ENCODE results near the gene ASIP.
"Not testable (repeated sequence)": the region's sequence is repeated elsewhere in the genome, so short reads cannot be mapped to it uniquely, and the experiment has no call there.

The ASIP gene

GRCh38 chr20:34243377-34243776 is 2.2 kb downstream of the ASIP start:
- DNase-seq: no peak

- DNase-seq: no peak
Observed at GRCh38 chr20:34246126-34246626, 5.0 kb downstream of the ASIP start.

GRCh38 chr20:34249291-34249690 is 8.1 kb downstream of the ASIP start:
- no peak for DNase-seq

DNA sequence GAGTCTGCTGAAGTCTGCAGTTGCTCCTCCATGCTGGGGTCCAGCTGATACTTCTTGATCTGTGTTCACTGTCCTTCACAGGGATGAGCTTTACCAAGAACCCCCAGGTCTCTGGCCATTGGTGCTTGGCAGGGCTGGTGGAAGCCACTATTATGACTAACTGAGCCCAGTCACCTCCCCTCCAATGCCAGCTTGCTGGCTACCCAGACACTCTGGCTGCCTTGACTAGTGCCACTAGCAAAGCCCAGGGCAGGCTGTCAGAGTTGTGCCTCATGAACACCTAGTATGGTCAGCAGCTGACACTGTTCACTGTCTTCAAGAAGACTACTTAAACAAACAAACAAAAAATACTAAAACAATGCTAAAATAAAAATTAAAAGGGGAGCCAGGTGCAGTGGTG is 8.8 kb downstream of the ASIP start:
- no peak for DNase-seq

DNA sequence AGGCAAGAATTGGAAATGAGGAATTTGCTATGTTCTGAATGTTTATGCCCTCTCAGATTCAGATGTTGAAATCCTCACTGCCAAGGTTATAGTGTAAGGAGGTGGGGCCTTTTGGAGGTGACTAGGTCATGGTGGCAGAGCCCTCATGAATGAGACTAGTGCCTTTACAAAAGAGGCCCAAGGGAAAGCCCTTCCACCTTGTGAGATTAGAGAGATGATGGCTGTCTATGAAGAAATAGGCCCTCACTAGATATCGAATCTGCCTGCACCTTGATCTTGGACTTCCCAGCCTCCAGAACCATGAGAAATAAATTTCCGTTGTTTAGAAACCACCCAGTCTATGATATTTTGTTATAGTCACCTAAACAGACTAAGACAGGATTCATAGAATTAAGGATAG is 10.4 kb downstream of the ASIP start:
- no peak for DNase-seq

DNA sequence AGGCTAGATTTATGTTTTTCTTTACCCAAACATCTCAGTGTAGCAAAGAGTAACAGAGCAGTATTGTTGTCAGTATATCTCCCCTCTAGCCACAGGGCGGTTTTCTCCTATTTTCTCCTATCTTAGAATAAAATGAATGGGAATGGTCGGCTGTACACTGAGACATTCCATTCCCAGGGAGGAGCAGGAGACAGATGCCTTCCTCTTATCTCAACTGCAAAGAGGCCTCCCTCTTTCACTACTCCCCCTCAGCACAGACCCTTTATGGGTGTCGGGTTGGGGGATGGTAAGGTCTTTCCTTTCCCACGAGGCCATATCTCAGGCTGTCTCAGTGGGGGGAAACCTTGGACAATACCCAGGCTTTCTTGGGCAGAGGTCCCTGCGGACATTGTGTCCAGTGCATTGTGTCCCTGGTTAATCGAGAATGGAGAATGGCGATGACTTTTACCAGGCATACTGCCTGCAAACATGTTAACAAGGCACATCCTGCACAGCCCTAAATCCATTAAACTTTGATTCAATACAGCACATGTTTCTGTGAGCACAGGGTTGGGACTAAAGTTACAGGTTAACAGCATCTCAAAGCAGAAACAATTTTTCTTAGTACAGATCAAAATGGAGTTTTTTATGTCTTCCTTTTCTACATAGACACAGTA is 11.3 kb downstream of the ASIP start:
- not testable (repeated sequence) for DNase-seq

DNA sequence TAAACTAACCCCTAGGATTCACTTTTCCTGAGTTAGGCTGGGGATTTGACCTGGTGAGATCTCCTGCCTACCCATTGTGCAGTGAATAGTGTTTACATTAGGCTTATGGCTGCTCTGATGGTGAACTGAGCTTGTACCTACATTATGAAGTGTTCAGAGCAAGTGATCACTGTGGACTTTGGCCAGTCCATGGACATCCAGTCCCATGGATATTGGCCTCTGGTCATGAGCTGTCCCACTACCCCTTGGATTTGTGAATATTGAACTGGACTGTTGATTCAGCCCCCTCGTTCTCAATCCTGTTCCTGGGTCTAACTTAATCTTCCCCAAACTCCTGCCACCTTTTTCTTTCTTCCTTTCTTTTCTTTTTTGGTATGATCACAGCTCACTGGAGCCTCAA is 13.8 kb downstream of the ASIP start:
- no peak for DNase-seq

DNA sequence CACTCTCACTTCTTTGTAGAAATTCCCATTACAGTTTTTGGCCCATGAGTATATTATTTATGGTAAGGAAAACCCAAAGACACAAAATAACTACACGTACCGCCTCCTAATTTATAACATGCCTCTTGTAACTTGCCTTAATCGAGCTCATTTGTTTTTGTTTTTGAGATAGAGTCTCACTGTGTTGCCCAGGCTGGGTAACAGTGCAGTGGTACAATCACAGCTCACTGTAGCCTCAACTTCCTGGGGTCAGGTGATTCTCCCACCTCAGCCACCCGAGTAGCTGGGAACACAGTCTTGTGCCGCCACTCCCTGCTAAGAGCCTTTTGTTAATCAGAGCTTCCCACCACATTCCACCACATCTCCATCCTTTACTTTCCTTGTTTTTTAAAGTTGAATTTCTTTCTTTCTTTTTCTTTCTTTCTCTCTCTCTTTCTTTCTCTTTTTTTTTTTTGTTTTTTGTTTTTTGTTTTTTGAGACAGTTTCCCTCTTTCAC is 15.5 kb downstream of the ASIP start:
- no peak for DNase-seq

GRCh38 chr20:34260208-34260942 is 19.2 kb downstream of the ASIP start:
- no peak for DNase-seq

- DNase-seq: no peak
Observed at GRCh38 chr20:34262488-34263288, 21.5 kb downstream of the ASIP start.

DNA sequence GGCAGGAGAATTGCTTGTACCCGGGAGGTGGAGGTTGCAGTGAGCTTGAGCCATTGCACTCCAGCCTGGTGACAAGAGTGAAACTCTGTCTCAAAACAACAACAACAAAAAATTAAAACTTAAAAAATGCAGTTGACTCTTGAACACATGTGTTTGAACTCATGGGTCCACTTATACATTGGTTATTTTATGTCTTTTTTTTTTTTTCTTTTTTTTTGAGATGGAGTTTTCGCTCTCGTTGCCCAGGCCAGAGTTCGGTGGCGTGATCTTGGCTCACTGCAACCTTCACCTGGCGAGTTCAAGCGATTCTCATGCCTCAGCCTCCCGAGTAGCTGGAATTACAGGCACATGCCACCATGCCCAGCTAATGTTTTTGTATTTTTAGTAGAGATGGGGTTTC is 22.2 kb downstream of the ASIP start:
- DNase-seq: not testable (repeated sequence)

DNA sequence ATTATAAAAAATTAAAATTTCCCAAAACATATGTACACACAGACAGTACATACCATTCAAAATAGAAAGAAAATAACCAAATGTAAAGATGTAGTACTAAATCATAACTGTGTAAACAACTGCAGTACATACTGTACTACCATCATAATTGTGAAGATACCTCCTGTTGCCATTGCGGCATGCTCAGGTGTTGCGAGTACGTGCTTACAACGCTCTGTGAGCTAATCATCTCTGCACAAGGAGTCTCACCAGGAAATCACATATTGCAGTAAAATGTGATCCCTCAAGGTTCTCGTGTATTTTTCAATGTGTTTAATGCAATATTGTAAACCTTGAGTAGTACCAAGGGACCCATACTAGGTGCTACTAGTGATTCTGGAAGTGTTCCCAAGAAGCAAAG is 22.9 kb downstream of the ASIP start:
- no peak for DNase-seq

DNA sequence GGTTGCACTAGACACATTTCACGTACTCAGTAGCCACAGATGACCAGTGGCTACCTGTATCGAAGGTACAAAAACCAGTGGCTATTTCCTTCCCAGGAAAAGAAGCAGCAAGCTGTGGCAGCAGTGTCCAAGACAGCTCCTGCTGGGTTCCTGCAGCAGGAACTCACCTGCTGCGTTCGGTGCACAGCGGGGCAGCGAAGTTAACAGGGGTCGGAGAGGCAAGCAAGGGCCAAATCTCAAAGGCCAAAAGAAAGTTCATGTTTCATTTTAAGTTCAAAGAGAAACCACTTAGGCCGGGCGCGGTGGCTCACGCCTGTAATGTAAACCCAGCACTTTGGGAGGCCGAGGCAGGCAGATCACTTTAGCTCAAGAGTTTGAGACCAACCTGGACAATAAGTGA is 26.9 kb downstream of the ASIP start:
- no peak for DNase-seq

GRCh38 chr20:34268851-34269636 is 27.8 kb downstream of the ASIP start:
- DNase-seq: no peak

- DNase-seq: no peak
Observed at GRCh38 chr20:34269996-34270627, 28.9 kb downstream of the ASIP start.

GRCh38 chr20:34271956-34272355 is 30.7 kb downstream of the ASIP start:
- DNase-seq: no peak

GRCh38 chr20:34274694-34275093 is 33.5 kb downstream of the ASIP start:
- DNase-seq: no peak

- no peak for DNase-seq
Observed at GRCh38 chr20:34281177-34281576, 40.0 kb downstream of the ASIP start.

DNA sequence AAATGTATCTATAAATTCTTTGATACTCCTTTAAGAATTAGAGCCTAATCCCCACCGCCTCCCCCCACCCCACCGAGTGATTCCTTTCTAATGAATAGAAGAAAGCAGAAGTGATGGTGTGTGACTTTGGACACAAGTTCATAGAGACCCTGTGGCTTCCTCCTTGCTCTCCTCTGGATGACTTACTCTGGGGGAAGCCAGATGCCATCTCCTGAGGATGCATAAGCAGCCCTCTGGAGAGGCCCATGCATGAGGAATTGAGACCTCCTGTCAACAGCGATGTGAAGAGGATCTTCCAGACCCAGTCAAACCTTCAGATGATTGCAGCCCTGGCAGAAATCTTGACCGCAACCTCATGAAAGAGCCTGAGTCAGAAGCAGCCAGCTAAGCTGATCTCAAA is 40.8 kb downstream of the ASIP start:
- DNase-seq: no peak

DNA sequence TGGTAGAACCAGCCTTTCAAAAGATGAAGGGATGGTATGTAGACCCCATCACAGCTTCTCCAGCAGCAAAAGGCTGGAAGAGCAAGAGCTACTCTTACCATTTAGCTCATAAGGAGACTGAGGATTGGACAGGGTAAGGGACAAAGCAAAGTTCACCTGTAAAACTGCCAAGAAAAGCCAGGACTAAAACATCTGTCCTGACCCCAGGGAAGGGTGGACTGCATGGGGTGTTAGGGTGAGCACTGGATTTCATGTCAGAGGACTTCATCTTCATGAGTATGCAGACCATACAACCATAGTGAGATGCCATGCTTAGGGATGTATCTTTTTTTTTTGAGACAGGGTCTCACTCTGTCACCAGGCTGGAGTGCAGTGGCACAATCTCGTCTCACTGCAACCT is 42.6 kb downstream of the ASIP start:
- no peak for DNase-seq

DNA sequence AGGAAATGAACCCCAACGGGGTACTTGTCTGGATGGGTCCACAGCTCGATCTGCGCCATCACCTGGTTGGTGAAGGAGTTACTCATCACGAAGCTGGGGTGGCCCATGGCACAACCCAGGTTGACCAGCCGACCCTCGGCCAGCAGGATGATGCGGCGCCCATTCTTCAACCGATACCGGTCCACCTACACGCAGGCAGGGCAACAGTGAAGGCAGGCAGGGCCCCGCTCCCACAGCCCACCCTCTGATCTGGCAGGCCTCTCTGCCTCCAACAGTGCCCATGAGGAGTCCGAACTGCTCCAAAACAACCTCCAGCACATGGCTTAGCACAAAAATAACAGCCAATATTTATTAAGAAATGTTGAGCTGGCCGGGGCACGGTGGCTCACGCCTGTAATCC is 44.2 kb downstream of the ASIP start:
- no peak for DNase-seq

DNA sequence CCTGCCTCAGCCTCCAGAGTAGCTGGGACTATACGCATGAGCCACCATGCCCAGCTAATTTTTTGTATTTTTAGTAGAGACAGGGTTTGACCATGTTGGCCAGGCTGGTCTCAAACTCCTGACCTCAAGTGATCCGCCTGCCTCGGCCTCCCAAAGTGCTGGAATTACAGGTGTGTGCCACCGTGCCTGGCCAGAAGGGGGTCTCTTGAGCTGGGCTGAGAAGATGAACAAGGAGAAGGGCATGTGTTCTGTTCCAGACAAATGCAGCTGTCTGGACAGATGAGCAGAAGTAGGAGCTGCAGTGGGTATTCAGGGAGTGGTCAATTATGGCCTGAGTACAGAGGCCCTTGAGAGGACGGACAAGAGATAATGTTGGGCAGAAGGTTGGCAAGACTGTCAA is 46.3 kb downstream of the ASIP start:
- not testable (repeated sequence) for DNase-seq

All from cortex of kidney (tissue), 1 donor.